Fibroblast of skin of abdomen (primary cell): ENCODE results near the gene EPB41L1.

ENCODE experiments used
- DNase-seq: peaks from one replicate; pipeline ENCODE4 v3.0.0-alpha.2; 2013

EPB41L1 gene

DNA sequence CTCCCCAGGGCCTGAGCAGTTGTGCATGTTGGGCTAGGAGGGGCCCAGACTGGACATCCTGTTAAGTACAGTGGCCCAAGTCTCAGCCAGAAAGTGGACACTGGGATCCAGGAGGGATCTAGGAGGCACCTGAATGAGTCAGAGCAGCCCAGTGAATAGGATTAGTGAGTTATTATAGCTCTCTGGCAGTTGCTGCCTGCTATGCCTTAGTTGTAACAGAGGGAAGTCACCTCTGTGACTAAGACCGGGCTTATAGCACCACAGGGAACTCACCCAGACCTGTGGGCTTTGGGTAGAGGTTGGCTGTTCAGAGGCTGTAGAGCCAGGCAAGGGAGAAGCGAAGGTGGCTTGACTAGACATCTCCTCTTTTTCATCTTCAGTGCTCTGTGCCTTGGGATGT lies 42.7 kb downstream of the EPB41L1 start:
- no peak for DNase-seq

- DNase-seq: peak; percentile 65
Measured at GRCh38 chr20:36199345-36200257, 45.1 kb downstream of the EPB41L1 start.

GRCh38 chr20:36200451-36200850 lies 45.9 kb downstream of the EPB41L1 start:
- no peak for DNase-seq

- no peak for DNase-seq
Measured at GRCh38 chr20:36201198-36201597, 46.7 kb downstream of the EPB41L1 start.

- peak; percentile 43 for DNase-seq
Measured at GRCh38 chr20:36202891-36203338, 48.4 kb downstream of the EPB41L1 start.

GRCh38 chr20:36203861-36204260 lies 49.3 kb downstream of the EPB41L1 start:
- DNase-seq: no peak

DNA sequence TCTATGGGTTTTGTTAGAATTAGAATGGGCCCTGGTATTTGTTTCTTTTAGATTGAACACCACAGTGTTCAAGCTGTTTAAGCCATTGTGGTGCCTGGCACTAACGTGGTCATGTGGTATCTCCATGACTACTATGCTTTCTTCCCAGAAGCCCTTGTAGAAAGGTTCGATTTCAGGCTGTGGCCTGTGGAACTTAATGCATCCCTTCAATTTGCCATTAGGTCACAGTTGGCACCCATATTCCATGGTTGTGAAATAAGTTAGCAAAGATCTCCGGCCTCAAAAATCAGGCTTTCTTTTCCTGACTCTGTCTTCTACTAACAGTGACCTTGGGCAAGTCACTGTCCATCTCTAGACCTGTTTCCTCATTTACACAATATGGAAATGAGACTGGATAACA lies 50.5 kb downstream of the EPB41L1 start:
- DNase-seq: no peak

DNA sequence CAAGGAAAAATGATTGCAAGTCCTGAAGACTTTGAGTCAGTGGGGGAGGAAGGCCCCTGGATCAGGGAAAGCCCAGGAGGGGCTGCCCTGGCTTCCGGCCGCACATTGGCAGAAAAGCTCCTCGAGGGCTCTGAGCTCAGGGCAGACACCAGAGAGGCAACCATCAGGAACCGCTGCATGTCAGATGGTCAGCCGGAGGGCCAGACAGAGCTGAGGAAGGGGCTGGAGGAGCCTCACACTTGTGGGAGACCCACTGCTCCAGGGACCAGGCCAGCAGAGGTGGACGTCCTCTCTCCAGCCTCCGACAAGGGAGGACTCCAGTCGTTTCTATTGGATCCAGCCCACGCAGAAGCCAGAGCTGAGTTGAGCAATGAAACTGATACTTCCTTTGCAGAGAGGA lies 51.5 kb downstream of the EPB41L1 start:
- no peak for DNase-seq

DNA sequence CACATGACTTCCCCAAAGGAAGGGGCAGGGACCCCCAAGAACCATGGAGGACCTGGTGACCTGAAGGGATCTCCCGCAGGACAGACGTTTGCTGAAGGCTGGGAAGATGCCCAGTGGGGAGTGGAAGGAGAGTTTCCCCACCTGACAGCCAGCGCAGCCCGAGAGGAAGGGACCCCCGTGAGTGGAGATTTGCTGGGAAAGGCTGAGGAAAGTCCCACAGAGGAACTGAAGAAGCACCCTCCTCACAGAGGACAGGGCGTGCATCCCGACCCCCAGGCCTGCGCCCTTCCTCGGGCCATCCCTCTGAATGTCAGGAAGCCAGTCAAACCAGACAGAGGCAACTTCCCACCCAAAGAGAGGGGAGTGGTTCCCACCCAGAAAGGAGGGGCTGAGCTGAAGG lies 52.1 kb downstream of the EPB41L1 start:
- no peak for DNase-seq

DNA sequence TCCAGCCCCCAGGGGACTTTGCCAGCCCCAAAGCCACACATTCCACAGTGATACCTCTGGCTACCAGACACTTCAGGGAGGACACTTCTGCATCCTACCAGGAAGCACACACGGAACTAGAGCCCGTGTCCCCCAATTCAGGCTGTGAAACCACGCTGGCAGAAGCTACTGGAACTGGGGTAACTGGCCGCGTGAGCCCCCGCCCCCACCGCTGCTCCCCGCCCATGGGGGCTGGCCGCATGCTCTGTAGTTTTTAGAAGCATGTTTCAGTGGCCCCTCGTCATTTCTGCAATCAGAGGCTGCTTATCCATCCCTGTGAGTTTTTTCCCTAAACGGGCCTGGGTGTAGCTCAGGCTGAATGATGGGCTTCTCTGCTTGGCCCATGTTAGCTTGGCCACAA lies 53.1 kb downstream of the EPB41L1 start:
- DNase-seq: no peak

DNA sequence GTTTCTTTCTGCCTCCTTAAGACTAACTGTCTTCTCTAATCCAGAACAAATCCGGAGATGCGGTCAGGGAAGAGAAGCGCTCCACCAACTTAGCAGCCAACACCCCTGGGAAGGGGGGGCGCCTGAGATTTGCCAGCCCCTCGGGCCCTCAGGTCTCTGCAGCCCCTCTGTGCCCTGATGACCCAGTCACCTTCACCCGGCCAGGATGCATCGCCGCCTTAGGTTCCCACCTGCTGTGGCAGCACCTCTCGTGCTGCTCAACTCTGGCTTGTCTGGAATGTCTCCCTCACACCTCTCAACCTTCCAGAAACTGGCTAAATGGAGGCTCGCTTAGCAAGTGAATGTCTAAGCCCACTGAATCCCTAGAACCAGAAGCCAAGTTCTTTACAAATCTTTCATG lies 53.7 kb downstream of the EPB41L1 start:
- no peak for DNase-seq

DNA sequence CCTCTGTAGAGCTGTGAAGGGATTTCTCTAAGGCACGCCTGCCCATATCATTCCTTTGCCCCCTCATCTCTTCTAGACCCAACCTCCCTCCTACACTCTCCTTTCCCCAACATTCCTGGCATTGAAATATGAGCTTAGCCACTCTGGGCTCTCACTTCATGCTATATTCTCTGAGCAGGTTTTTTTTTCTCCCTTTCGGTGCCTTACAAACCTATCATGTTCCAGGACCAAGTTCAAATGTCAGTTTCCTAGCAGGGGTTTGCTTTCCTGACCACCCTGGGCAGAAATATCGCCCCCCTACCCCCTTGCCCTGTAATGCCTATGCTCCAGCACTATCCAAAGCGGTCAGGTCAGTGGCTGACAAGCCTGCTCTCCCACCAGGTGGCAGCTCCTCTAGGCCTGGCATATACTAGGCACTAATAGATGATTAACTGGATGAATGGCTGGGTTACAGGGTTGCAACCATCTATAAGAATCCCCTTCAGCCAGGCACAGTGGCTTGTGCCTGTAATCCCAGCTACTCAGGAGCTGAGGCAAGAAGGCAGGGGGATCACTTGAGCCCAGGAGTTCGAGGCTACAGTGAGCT lies 56.0 kb downstream of the EPB41L1 start:
- DNase-seq: no peak

- no peak for DNase-seq
Measured at GRCh38 chr20:36213362-36213761, 58.8 kb downstream of the EPB41L1 start.

GRCh38 chr20:36214684-36215256 lies 60.2 kb downstream of the EPB41L1 start:
- DNase-seq: peak; percentile 13

- DNase-seq: no peak
Measured at GRCh38 chr20:36215778-36216177, 61.2 kb downstream of the EPB41L1 start.

DNA sequence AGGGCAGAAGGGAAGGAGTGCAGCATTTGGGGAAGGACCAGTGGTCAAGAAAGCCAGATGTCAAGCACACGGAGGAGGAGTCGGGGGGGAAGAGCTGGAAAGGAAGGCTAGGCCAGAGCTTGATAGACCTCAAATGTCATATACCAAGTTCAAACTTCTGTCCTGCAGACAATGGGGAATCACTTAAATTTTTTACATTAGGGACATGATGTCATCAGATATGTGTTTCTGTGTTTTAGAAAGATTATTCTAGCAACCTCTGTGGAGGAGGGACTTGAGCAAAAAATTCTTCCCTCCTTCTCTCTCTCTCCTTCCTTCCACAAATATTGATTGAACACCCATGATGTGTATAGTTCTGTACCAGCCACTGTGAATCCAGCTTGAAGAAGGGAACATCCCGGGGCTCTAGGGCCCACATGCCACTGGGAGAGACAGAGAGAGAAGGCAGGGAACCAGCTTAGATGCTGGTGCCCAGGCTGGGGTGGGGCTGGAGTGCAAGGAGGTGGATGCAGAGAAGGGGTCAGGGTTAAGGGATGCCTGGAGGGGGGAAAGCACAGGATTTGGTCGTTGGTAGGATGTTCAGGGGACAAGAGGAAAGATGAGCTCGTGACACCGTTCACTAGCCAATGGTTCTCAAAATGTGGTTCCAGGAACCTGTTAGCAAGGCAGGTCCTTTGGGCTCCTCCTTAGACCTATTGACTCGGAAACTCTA lies 61.9 kb downstream of the EPB41L1 start:
- no peak for DNase-seq

GRCh38 chr20:36217226-36217625 lies 62.7 kb downstream of the EPB41L1 start:
- no peak for DNase-seq

GRCh38 chr20:36218380-36219064 lies 64.0 kb downstream of the EPB41L1 start:
- DNase-seq: no peak

DNA sequence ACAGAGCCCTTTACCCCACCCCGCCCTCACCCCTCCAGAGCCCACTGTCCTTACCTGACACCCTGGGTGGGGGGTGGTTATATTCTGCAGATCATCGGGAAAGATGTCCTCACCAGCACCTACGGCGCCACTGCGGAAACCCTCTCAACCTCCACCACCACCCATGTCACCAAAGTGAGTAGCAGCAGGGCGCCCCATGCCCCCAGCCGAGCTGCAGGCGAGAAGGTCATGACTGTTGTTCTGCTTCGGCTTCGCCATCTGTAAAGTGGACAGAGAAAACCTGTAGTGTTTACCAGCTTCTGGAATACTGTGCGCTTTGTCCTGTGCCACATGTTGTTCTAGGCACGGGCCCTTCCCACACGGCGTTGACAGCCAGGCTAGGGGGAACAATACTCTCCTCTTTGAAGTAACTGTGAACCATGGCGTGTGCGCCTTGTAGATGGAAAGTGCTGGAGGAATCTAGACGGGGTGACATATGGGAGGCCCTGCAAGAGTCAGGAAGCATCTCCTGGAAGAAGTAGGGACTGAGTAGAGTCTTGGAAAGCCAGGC lies 65.2 kb downstream of the EPB41L1 start:
- DNase-seq: no peak

DNA sequence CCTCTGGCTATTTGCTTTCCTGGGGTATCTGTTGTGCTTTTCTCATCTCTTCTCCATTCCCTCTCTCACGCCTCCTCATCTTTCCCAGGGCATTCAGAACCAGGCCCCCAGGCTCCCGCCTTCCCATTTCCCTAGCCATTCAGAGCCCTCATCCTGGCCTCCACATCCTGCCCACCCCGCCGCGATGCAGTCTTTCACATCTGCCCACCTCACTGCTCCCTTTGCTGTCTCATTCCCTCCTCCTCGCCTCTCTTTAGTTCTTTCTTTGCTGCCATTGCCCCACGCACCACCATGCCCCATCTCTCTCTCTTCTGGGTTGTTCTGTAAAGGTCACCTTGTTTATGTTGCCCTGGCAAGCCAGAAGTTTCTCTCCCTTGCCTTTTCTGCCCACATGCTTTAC lies 71.1 kb downstream of the EPB41L1 start:
- no peak for DNase-seq

- no peak for DNase-seq
Measured at GRCh38 chr20:36228770-36229169, 74.2 kb downstream of the EPB41L1 start.

GRCh38 chr20:36230019-36230418 lies 75.5 kb downstream of the EPB41L1 start:
- DNase-seq: no peak
